MCF 10A (cell line): ENCODE data around the gene GPA33. TPM values are rescaled to one million over a fixed set of nuclear protein-coding genes. Genes with fewer than 3 reads are reported as not detected.

ENCODE experiments used
- BruUV-seq: library from RNA; stranded (reverse); fragments of 400-500 nt; replicated peaks from 2 replicates; lab custom pipeline; 2021; lab: Mats Ljungman, UMichigan
- CTCF ChIA-PET: fragments of 300-600 bp; sonication (Branson Sonifier 250); formaldehyde crosslinking; extraction: SDS; loops from one replicate; lab custom pipeline; 2021; ENCODE audit warnings: antibody characterized with exemption, inconsistent platforms; lab: Yijun Ruan, JAX
- POLR2A ChIA-PET: fragments of 300-600, 350-650 bp; sonication (Branson Sonifier 250); formaldehyde crosslinking; extraction: SDS; loops from one replicate; lab custom pipeline; 2020; ENCODE audit warnings: antibody characterized with exemption, inconsistent platforms; lab: Yijun Ruan, JAX
- DNase-seq: peaks from one replicate; pipeline ENCODE4 v3.0.0-alpha.2; 2018; ENCODE audit not compliant: unreplicated experiment
- H3K27ac Mint-ChIP-seq: one replicate; pipeline ENCODE4 v1.8.0; 2022; ENCODE audit warnings: mild to moderate bottlenecking, low read depth, mixed read lengths; ENCODE audit not compliant: unreplicated experiment
- H3K27me3 Mint-ChIP-seq: one replicate; pipeline ENCODE4 v1.8.0; 2022; ENCODE audit warnings: mixed read lengths; ENCODE audit not compliant: insufficient read depth, unreplicated experiment
- H3K36me3 Mint-ChIP-seq: one replicate; pipeline ENCODE4 v1.8.0; 2022; ENCODE audit warnings: mild to moderate bottlenecking, moderate library complexity, mixed read lengths; ENCODE audit not compliant: insufficient read depth, unreplicated experiment
- H3K4me1 Mint-ChIP-seq: one replicate; pipeline ENCODE4 v1.8.0; 2022; ENCODE audit warnings: mixed read lengths; ENCODE audit not compliant: insufficient read depth, unreplicated experiment
- H3K4me3 Mint-ChIP-seq: one replicate; pipeline ENCODE4 v1.8.0; 2022; ENCODE audit warnings: mild to moderate bottlenecking, moderate library complexity, mixed read lengths; ENCODE audit not compliant: unreplicated experiment
- H3K9me3 Mint-ChIP-seq: one replicate; pipeline ENCODE4 v1.8.0; 2022; ENCODE audit warnings: mixed read lengths; ENCODE audit not compliant: unreplicated experiment
- CTCF ChIP-seq: fragments of 200-600 bp; IDR thresholded peaks from one replicate; pipeline ENCODE4 v1.8.0; 2022; ENCODE audit warnings: antibody characterized with exemption, mild to moderate bottlenecking; ENCODE audit not compliant: unreplicated experiment
- intact Hi-C: fragments of 100-400 bp; cut with micrococcal nuclease; formaldehyde crosslinking; loops from 2 replicates; pipeline ENCODE4 v1.14.1; 2022
- total RNA-seq: library from RNA; stranded (reverse); gene quantifications from 2 replicates; pipeline ENCODE4 v1.2.3, GENCODE V29; 2022

The GPA33 gene
- total RNA-seq, 1 experiment from 2014 or later, result not detected

- no peak for DNase-seq
- Mint-ChIP-seq H3K4me1 (no peaks in the 10 kb centered on the region), H3K9me3 (no peaks in the 10 kb centered on the region), H3K36me3 (no peaks in the 10 kb centered on the region), H3K27me3 (peaks cover 21% of the 10 kb centered on the region), H3K4me3 (no peak overlapping the region), H3K27ac (no peak overlapping the region)
- BruUV-seq, result no TSS peak
- ChIA-PET CTCF (interaction anchor here (0.8 to 18.0 kb wide), 4 partner anchors 8 to 1993 kb away, joined by 3 to 259 read pairs (median 4); no protein-coding TSS in a partner anchor), POLR2A (no interaction called here)
- TF ChIP-seq CTCF, result no peak
- intact Hi-C loops, result loop anchor here (10.0 kb wide), 1 partner anchor 208 kb away; no protein-coding TSS in a partner anchor
Observed at GRCh38 chr1:167122568-167122967, 32.4 kb upstream of the GPA33 start.

- H3K9me3 Mint-ChIP-seq, result no peaks in the 10 kb centered on the region
- peaks cover 16% of the 10 kb centered on the region for H3K27me3 Mint-ChIP-seq
- TF ChIP-seq CTCF, result no peak
- BruUV-seq, result no TSS peak
- no peak overlapping the region for H3K4me3 Mint-ChIP-seq
- intact Hi-C loops, result loop anchor here (10.0 kb wide), 1 partner anchor 207 kb away; no protein-coding TSS in a partner anchor
- POLR2A ChIA-PET, result no interaction called here
- no peaks in the 10 kb centered on the region for H3K36me3 Mint-ChIP-seq
- no peak for DNase-seq
- H3K27ac Mint-ChIP-seq, result no peak overlapping the region
- no peaks in the 10 kb centered on the region for H3K4me1 Mint-ChIP-seq
- CTCF ChIA-PET, result interaction anchor here (0.7 to 18.0 kb wide), 5 partner anchors 9 to 1992 kb away, joined by 3 to 259 read pairs (median 3); no protein-coding TSS in a partner anchor
Observed at GRCh38 chr1:167122121-167122480, 31.9 kb upstream of the GPA33 start.

GRCh38 chr1:167121375-167122120, 31.4 kb upstream of the GPA33 start:
- POLR2A ChIA-PET, result no interaction called here
- peak overlapping the region; percentile 65 for H3K27ac Mint-ChIP-seq
- no peaks in the 10 kb centered on the region for H3K4me1 Mint-ChIP-seq
- CTCF ChIA-PET, result interaction anchor here (0.6 to 0.8 kb wide), 3 partner anchors 250 to 1992 kb away, joined by 3 read pairs; no protein-coding TSS in a partner anchor
- DNase-seq, result peak; percentile 37
- no peaks in the 10 kb centered on the region for H3K9me3 Mint-ChIP-seq
- H3K36me3 Mint-ChIP-seq, result no peaks in the 10 kb centered on the region
- no TSS peak for BruUV-seq
- TF ChIP-seq CTCF, result no peak
- intact Hi-C loops, result loop anchor here (10.0 kb wide), 1 partner anchor 207 kb away; no protein-coding TSS in a partner anchor
- H3K27me3 Mint-ChIP-seq, result peaks cover 10% of the 10 kb centered on the region
- H3K4me3 Mint-ChIP-seq, result peak overlapping the region; percentile 38

DNA sequence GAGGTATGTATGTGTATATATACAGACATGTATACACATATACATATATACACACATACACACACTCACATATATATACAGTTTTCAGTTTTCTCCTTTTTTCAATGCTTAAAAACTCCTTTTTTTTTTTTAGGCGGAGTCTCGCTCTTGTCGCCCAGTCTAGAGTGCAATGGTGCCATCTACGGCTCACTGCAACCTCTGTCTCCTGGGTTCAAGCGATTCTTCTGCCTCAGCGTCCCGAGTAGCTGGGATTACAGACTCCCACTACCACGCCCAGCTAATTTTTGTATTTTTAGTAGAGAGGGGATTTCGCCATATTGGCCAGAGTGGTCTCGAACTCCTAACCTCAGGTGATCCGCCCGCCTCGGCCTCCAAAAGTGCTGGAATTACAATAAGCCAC, 30.7 kb upstream of the GPA33 start:
- H3K27me3 Mint-ChIP-seq, result peaks cover 4% of the 10 kb centered on the region

More for the DNA sequence above, 30.7 kb upstream of the GPA33 start:
- Mint-ChIP-seq H3K27ac (peak overlapping the region; percentile 65), H3K4me1 (no peaks in the 10 kb centered on the region), H3K4me3 (peak overlapping the region; percentile 38), H3K36me3 (no peaks in the 10 kb centered on the region), H3K9me3 (no peaks in the 10 kb centered on the region)
- CTCF ChIA-PET, result interaction anchor here (0.6 kb wide), 1 partner anchor 286 kb away, joined by 3 read pairs; no protein-coding TSS in a partner anchor
- intact Hi-C loops, result loop anchor here (10.0 kb wide), 1 partner anchor 206 kb away; no protein-coding TSS in a partner anchor
- TF ChIP-seq CTCF, result no peak
- no peak for DNase-seq
- POLR2A ChIA-PET, result no interaction called here
- BruUV-seq, result no TSS peak
